ENCODE data around the gene ERCC6L2.

The ERCC6L2 gene

GRCh38 chr9:95935861-95936578 is 60.5 kb downstream of the ERCC6L2 start:
- no peak for TF ChIP-seq POLR2A (IDR thresholded peaks at IDR 0.05; ENCODE audit: extremely low read depth, insufficient read length)
- TF ChIP-seq, protein P1, sequence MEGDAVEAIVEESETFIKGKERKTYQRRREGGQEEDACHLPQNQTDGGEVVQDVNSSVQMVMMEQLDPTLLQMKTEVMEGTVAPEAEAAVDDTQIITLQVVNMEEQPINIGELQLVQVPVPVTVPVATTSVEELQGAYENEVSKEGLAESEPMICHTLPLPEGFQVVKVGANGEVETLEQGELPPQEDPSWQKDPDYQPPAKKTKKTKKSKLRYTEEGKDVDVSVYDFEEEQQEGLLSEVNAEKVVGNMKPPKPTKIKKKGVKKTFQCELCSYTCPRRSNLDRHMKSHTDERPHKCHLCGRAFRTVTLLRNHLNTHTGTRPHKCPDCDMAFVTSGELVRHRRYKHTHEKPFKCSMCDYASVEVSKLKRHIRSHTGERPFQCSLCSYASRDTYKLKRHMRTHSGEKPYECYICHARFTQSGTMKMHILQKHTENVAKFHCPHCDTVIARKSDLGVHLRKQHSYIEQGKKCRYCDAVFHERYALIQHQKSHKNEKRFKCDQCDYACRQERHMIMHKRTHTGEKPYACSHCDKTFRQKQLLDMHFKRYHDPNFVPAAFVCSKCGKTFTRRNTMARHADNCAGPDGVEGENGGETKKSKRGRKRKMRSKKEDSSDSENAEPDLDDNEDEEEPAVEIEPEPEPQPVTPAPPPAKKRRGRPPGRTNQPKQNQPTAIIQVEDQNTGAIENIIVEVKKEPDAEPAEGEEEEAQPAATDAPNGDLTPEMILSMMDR (IDR thresholded peaks at IDR 0.05; ENCODE audit: low read depth, low read length): no peak
- TF ChIP-seq MYC (IDR thresholded peaks at IDR 0.05; ENCODE audit: low read depth, low read length): no peak

GRCh38 chr9:95936579-95937075 is 61.1 kb downstream of the ERCC6L2 start:
- TF ChIP-seq MAX (IDR thresholded peaks at IDR 0.05; ENCODE audit: low read depth, low read length): no peak
- no peak for TF ChIP-seq POLR2A (IDR thresholded peaks at IDR 0.05; ENCODE audit: extremely low read depth, insufficient read length)
- TF ChIP-seq, protein P1 (IDR thresholded peaks at IDR 0.05; ENCODE audit: low read depth, low read length): no peak
- no peak for TF ChIP-seq MYC (IDR thresholded peaks at IDR 0.05; ENCODE audit: low read depth, low read length)
- no peak for DNase-seq (ENCODE audit: low read depth)
- no peak overlapping the region for H3K4me3 ChIP-seq (ENCODE audit: low read depth, low read length)

More at GRCh38 chr9:95935861-95936578, 60.5 kb downstream of the ERCC6L2 start:
- DNase-seq (ENCODE audit: low read depth): no peak
- no peak overlapping the region for H3K4me3 ChIP-seq (ENCODE audit: low read depth, low read length)

GRCh38 chr9:95937131-95937530 is 61.6 kb downstream of the ERCC6L2 start:
- TF ChIP-seq MAX (IDR thresholded peaks at IDR 0.05; ENCODE audit: low read depth, low read length): no peak
- DNase-seq (ENCODE audit: low read depth): no peak
- no peak overlapping the region for H3K4me3 ChIP-seq (ENCODE audit: low read depth, low read length)

DNA sequence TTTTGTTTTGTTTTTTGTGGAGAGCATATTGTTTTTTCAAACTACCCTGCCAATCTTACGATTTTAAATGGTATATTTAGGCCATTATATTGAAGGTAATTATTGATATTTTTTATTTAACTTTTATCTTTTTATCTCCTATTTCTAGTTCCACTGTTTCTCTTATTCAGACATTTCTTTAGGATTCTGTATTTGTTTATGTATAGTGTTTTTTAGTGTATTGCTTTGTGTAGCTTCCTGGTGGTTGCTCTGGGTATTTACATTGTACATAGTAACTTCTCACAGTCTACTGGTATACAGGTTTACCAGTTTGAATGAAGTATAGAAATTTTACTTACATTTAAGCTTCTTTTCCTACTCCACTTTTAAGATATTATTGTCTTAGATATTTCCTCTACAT is 63.2 kb downstream of the ERCC6L2 start:
- DNase-seq (ENCODE audit: low read depth): no peak
- TF ChIP-seq MYC (IDR thresholded peaks at IDR 0.05; ENCODE audit: low read depth, low read length) (no peak), POLR2A (IDR thresholded peaks at IDR 0.05; ENCODE audit: extremely low read depth, insufficient read length) (no peak), MAX (IDR thresholded peaks at IDR 0.05; ENCODE audit: low read depth, low read length) (no peak)
- TF ChIP-seq, protein P1 (IDR thresholded peaks at IDR 0.05; ENCODE audit: low read depth, low read length): no peak
- H3K4me3 ChIP-seq (ENCODE audit: low read depth, low read length): no peak overlapping the region

DNA sequence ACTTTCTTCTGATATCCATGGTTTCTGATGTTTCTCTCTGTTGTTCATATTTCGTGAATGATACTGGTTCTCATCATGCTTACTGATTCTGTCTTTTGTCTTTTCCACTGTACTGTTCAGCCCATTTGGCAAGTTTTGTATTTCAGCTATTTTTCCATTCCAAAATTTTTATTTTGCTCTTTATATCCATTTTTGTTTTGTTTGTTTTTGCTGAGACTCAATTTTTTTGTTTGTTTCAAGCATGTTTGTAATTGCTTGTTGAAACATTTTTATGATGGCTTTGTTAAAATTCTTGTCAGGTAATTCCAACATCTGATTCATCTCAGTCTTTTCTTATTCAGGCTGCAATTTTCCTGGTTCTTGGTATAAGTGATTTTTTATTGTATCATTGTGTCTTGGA is 64.0 kb downstream of the ERCC6L2 start:
- no peak for DNase-seq (ENCODE audit: low read depth)
- TF ChIP-seq MAX (IDR thresholded peaks at IDR 0.05; ENCODE audit: low read depth, low read length): no peak
- TF ChIP-seq, protein P1 (IDR thresholded peaks at IDR 0.05; ENCODE audit: low read depth, low read length): no peak
- TF ChIP-seq POLR2A (IDR thresholded peaks at IDR 0.05; ENCODE audit: extremely low read depth, insufficient read length): no peak
- no peak for TF ChIP-seq MYC (IDR thresholded peaks at IDR 0.05; ENCODE audit: low read depth, low read length)

DNA sequence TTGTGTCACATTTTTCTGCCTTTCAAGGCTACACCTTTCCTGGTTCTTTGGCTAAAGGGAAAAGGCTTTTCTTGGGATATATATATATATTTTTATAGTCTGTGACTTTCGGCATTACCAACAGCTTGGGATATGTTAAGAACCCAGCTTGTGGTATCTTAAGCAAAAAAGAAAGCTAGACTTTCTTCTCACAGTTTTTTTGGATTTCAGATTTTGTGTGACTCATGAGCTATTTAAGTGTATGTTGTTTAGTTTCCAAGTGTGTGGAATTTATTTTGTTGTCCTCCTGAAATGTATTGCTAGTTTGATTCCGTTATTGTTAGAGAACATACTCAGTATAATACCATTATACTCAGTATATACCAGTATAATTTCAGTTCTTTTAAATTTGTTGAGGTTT is 64.8 kb downstream of the ERCC6L2 start:
- DNase-seq (ENCODE audit: low read depth): no peak
- no peak overlapping the region for H3K4me3 ChIP-seq (ENCODE audit: low read depth, low read length)
- TF ChIP-seq MYC (IDR thresholded peaks at IDR 0.05; ENCODE audit: low read depth, low read length) (no peak), POLR2A (IDR thresholded peaks at IDR 0.05; ENCODE audit: extremely low read depth, insufficient read length) (no peak)
- TF ChIP-seq, protein P1 (IDR thresholded peaks at IDR 0.05; ENCODE audit: low read depth, low read length): no peak

More for the DNA sequence above, 64.0 kb downstream of the ERCC6L2 start:
- no peak overlapping the region for H3K4me3 ChIP-seq (ENCODE audit: low read depth, low read length)

All from NB4 (cell line).